ENCODE measurements around the gene UGGT2.
"Not testable (repeated sequence)": the region's sequence is repeated elsewhere in the genome, so short reads cannot be mapped to it uniquely, and the experiment has no call there.

UGGT2 gene

DNA sequence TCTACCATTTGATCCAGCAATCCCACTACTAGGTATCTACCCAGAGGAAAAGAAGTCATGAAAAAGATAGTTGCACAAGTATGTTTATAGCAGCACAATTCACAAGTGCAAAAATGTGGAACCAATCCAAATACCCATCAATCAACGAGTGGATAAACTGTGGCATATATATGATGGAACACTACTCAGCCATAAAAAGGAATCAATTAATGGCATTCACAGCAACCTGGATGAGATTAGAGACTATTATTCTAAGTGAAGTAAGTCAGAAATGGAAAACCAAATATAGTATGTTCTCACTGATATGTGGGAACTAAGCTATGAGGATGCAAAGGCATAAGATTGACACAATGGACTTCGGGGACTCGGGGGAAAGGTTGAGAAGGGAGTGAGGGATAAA, 1.3 kb downstream of the UGGT2 start:
- not testable (repeated sequence) for DNase-seq (ENCODE audit: low spot score)

GRCh38 chr13:96051491-96051890, 1.7 kb downstream of the UGGT2 start:
- not testable (repeated sequence) for FAIRE-seq; DNase-seq (ENCODE audit: low spot score)

More for the DNA sequence above, 1.3 kb downstream of the UGGT2 start:
- FAIRE-seq = not testable (repeated sequence)

GRCh38 chr13:96050955-96051354, 2.2 kb downstream of the UGGT2 start:
- FAIRE-seq; DNase-seq (ENCODE audit: low spot score): not testable (repeated sequence)

- not testable (repeated sequence) for FAIRE-seq; DNase-seq (ENCODE audit: low spot score)
These were observed 6.6 kb downstream of the UGGT2 start for GRCh38 chr13:96046449-96047126.

DNA sequence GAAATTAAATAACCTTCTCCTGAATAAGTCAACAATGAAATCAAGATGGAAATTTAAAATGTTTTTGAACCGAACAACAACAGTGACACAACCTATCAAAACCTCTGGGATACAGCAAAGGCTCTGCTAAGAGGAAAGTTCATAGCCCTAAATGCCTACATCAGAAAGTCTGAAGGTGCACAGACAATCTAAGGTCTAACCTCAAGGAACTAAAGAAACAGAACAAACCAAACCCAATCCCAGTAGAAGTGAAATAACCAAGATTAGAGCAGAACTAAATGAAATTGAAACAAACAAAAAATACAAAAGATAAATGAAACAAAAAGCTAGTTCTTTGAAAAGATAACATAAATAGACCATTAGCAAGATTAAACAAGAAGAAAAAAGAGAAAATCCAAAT, 9.0 kb downstream of the UGGT2 start:
- FAIRE-seq = no peak
- no peak for DNase-seq (ENCODE audit: low spot score)

DNA sequence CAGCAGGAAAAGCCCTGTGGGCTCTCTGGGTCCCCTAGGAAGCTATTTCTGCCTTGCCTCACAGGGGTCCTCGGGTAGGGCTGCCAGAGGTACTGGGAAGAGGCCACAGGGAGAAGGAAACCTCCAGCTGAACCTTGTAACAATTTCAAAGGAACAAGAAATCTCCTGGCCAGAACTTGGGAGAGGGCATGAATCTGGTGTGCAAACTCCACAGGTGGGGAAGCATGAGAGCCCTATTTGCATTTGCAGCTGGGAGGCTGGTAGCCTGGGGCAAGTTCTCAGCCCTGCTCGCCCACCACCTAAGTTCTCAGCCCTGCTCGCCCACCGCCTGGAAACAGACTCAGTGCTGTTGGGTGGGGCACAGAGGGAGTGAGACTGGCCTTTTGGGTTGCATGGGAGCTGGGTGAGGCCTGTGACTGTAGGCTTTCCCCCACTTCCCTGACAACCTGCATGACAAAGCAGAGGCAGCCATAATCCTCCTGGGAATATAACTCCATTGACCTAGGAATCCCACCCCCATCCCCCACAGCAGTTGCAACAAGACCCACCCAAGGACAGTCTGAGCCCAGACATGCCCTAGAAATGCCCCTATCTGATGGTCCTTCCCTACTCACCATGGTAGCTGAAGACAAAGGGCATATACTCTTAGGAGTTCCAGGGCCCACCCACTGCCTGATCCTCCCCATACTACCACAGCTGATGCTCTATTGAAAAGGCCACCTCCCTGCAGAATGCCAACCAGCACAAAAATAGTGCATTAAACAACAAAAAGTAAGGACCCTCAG, 11.7 kb downstream of the UGGT2 start:
- DNase-seq (ENCODE audit: low spot score) (no peak), FAIRE-seq (no peak)

DNA sequence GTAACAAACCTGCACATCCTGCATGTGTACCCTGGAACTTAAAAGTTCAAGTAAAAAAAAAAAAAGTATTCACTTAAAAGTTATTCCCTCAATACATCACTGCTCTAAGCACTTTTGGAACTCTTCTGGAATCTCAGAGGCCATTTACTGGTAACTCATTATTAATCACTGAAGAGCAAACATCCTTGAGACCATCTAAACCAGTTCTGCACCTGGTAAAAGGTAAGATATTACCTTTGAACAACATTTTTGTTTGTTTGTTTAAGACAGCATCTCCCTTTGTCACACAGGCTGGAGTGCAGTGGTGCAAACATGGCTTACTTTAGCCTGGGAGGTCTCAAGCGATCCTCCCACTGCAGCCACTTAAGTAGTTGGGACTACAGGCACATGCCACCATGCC, 16.7 kb downstream of the UGGT2 start:
- FAIRE-seq = no peak
- DNase-seq (ENCODE audit: low spot score) = no peak

DNA sequence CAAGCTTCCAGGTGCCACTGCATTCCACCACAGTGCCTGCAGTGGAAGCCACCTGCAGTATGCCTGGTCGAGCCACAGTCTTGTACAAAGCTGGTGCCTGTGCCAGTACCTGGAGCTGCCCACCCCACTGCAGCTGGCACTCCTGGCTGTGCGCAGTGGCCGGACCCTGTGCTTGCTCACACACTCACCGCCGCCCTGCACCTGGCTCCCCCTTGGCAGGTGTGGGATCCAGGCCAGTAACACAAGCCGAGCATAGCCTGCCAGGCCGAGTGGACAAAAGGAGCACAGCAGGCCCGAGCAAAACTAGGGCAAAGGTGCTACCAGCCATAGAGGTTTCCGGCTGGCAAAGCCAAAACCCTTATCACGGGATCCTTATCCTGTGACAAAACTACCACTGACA, 18.5 kb downstream of the UGGT2 start:
- no peak for DNase-seq (ENCODE audit: low spot score)
- FAIRE-seq = no peak

GRCh38 chr13:96033220-96034015, 19.8 kb downstream of the UGGT2 start:
- no peak for FAIRE-seq

DNA sequence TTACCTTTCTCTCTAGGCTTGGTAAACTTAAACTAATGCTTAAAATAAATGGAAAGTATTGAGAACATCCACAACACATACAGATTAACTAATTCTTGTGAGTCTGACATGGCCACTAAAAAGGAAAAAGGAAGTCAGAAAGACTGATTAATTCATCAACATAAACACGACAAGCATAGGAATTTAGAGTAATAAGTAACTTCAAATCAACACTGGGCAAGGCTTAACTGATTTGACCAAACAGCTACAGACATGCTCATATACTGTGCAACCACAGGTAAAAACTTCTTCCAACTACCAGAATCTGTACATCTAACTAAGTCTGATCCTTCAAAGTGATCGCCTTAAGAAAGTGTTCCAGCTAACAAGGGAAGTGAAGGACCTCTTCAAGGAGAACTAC, 20.5 kb downstream of the UGGT2 start:
- FAIRE-seq (no peak), DNase-seq (ENCODE audit: low spot score) (no peak)

More at GRCh38 chr13:96033220-96034015, 19.8 kb downstream of the UGGT2 start:
- DNase-seq (ENCODE audit: low spot score) = no peak

DNA sequence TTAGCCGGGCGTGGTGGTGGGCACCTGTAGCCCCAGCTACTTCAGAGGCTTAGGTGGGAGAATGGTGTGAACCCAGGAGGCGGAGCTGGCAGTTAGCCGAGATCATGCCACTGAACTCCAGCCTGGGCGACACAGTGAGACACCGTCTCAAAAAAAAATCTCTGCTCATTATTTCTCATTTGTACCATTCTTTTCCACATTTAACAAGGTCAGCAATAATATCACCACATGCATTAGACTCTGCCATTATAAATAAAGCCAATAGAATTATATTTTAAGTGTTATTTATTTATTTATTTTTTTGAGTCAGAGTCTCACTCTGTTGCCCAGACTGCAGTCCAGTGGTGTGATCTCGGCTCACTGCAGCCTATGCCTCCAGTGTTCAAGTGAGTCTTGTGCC, 24.2 kb downstream of the UGGT2 start:
- FAIRE-seq = no peak
- no peak for DNase-seq (ENCODE audit: low spot score)

DNA sequence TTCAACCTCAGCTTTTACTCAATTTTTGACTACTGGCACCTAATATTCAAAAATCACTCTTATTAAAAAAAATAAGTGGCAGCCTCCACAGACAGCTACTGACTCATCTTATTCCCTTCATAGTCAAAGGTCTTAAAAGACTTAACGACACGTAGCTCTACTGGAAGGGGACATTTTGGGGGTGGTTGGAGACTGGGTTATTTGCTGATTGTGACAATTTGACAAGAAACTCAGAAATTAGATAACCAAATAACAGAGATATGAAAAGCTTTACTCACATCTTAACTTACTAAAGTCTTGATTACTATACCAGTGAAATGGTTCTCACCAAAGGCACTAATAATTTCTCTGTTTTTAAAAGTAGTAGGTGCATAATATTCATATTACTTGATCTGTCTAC, 25.7 kb downstream of the UGGT2 start:
- DNase-seq (ENCODE audit: low spot score) = no peak
- no peak for FAIRE-seq

DNA sequence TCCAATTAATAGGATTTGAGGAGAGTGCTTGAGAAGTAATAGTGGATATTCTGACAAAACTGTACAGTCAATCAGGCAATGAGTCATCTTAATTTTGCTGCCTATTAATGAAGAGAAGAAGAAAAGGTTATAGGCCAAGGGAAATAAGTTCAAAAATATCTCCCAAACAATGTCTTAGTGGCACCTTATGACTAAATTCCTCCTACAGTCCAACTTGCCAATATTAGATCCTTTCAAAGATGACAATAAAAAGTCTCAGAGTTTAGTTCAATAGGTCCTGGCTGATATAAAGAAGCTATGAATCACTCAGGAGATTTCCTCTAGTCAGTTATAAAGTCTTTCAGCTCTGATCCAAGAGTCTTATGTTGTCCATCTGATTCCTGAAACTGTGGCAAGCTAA, 27.9 kb downstream of the UGGT2 start:
- FAIRE-seq (no peak), DNase-seq (ENCODE audit: low spot score) (no peak)

GRCh38 chr13:96020931-96021330, 32.3 kb downstream of the UGGT2 start:
- DNase-seq (ENCODE audit: low spot score) (no peak), FAIRE-seq (no peak)

DNA sequence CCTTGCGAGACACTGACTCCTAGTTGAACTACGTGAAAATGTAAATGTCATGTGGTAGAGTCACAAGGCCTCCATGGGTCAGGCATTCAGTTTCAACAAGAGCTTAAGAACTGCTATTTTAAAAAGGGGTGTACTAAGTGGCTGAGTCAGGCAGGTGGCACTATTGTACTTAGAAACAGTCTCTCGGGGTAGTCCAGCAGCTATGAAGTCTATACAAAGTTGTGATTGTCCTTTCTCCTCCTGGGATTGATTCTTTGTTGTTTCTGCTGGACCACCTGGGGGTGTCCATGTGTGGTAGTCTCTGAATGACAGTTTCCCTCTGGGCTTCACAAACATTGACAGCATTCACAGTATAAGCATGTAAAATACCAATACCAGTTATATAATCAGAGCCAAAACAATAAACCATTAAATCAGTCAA, 33.0 kb downstream of the UGGT2 start:
- FAIRE-seq = no peak
- DNase-seq (ENCODE audit: low spot score) = peak; percentile 25

DNA sequence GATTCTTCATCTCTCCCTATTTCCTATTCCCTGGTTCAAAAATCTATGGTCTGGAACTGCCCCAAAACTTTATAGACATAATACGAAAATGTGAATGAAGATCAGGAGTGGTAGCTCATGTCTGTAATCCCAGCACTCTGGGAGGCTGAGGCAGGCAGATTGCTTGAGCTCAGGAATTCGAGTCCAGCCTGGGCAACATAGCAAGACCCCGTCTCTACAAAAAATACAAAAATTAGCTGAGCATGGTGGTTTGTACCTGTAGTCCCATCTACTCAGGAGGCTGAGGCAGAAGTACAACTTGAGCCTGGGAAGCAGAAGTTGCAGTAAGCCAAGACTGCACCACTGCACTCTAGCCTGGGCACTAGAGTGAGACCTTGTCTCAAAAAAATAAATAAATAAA, 35.1 kb downstream of the UGGT2 start:
- no peak for FAIRE-seq
- DNase-seq (ENCODE audit: low spot score) = no peak

DNA sequence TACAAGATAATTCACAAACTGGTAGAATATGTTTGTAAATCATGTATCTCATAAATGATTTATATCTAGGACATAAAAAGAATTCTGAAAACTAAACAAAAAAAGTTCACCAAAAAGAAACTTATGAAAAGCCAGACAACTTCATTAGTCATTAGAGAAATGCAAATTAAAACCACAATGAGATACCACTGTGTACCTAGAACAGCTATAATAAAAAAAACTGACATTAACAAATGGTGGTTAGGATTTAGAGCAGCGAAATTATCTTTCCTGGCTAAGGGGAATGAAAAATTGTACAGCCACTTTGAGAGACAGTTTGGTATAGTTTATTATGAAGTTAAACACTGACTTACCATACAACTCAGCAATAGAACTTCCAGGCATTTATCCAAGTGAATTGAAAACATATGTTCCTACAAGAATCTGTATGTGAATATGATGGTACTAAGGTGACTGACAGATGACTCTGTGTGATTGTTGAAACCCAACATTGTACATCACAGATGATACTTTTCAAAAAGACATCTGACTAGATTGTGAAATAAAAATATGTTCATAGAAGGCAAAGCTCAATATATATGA, 41.8 kb downstream of the UGGT2 start:
- FAIRE-seq (no peak), DNase-seq (ENCODE audit: low spot score) (no peak)

- FAIRE-seq (no peak), DNase-seq (ENCODE audit: low spot score) (no peak)
These were observed 49.9 kb downstream of the UGGT2 start for GRCh38 chr13:96003304-96003703.

DNA sequence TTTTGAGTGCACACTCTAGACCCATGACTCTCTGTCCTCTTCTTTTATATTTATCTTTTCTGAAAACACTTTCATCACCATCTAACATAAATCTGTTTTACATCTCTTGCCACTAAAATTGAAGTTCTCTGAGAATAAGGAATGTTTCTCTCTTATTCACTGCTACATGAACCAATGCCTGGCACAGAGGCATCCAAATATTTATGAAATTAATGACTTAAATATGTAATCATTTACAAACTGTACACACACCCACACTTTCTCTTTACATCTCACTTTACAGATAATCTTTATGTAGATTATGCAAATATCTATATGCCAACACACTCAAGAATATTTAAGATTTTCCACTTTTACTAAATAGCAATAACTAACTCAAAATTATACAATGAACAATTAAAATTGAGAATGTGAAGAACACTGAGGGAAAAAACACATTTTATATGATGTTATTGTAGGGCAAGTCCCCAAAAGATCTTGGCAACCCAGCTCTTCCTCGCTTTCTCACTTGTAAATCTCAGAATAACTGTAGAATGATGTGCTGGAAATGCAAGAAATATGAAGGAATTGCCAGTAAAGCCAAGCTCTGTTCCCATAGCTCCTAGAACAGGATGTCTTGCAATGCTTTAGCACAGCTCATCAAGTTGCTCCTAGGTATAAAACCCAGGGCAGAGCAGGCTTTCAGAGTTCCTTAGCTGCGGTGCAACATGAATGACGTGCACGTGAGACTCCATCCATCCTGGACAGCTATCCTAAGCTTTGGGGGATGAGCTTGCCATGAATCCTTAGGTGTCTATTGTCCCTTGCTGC, 50.7 kb downstream of the UGGT2 start:
- no peak for DNase-seq (ENCODE audit: low spot score)
- FAIRE-seq = no peak

DNA sequence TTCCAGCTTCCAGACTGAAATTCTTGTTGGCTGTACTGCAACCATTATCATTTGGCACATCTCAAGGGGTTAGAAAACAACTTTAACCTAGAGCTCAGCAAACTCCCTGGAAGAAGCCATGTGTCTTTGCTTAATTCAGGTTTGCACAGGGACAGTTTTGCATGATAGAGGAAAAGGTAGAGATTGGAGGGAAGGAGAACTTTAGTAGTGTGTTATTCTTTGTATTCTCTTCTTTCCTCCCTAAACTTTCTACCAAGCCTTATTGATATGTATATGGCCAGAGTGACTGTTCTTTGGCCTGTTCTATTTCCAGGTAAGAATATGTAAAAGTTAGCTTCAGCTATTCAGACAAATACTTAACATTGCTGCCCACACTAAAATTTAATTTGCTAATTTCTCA, 53.1 kb downstream of the UGGT2 start:
- DNase-seq (ENCODE audit: low spot score) (no peak), FAIRE-seq (no peak)

DNA sequence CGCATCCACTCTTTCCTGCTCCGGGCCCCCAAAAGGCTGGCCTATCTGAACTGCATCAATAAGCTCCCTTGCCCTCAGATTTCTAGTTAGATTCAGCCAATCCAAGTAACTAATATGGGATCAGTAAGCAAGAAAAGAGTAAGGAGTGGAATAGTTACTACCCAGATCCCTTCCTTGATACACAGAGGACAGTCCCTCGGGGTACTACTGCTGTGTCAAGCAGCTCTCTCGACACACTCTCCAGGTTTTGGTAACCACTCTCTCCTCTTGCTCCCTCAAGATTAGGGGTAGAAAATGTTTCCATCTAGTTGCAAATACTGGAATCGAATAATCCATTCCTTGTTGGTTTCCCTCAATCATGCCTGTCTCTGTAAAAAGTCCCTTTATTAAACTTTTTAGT, 65.4 kb downstream of the UGGT2 start:
- DNase-seq (ENCODE audit: low spot score) (no peak), FAIRE-seq (no peak)

Measured in RCC 7860 (cell line).